OCI-LY7 (cell line): ENCODE results near the gene ASCC2.
"Not testable (repeated sequence)": the region's sequence is repeated elsewhere in the genome, so short reads cannot be mapped to it uniquely, and the experiment has no call there.

Experiments used
- EZH2phosphoT487 ChIP-seq: fragments of 200-600 bp; sonication (generic); IDR thresholded peaks from 2 replicates; pipeline ENCODE4 v1.6.1; 2018; ENCODE audit warnings: low read depth, borderline replicate concordance, mild to moderate bottlenecking, mixed run types, antibody characterized with exemption, low read length, moderate library complexity, mixed read lengths
- TF ChIP-seq, protein P1 (sequence below): fragments of 200-600 bp; sonication (generic); conservative IDR thresholded peaks from 2 replicates; pipeline ENCODE4 v1.5.1; 2014; ENCODE audit warnings: mild to moderate bottlenecking, antibody characterized with exemption, low read length, moderate library complexity, mixed read lengths

DNA sequence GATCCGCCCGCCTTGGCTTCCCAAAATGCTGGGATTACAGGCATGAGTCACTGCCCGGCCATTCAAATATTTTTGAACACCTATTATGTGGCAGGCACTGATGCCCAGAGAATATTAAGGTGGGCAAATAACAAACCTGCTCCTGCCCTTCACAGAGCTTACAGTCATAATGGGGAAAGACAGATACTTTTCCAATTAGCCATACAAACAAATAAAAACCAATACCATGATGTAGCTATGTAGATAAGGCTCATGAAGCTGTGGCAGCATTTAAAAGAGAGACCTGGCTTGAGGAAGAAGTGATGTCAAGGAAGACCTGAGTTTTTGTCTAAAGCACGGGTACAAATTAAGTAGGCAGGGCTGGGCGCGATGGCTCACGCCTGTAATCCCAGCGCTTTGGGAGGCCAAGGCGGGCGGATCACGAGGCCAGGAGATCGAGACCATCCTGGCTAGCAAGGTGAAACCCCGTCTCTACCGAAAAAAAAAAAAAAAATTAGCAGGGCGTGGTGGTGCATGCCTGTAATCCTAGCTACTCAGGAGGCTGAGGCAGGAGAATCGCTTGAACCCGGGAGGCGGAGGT, 1.2 kb downstream of the ASCC2 start:
- TF ChIP-seq, protein P1, sequence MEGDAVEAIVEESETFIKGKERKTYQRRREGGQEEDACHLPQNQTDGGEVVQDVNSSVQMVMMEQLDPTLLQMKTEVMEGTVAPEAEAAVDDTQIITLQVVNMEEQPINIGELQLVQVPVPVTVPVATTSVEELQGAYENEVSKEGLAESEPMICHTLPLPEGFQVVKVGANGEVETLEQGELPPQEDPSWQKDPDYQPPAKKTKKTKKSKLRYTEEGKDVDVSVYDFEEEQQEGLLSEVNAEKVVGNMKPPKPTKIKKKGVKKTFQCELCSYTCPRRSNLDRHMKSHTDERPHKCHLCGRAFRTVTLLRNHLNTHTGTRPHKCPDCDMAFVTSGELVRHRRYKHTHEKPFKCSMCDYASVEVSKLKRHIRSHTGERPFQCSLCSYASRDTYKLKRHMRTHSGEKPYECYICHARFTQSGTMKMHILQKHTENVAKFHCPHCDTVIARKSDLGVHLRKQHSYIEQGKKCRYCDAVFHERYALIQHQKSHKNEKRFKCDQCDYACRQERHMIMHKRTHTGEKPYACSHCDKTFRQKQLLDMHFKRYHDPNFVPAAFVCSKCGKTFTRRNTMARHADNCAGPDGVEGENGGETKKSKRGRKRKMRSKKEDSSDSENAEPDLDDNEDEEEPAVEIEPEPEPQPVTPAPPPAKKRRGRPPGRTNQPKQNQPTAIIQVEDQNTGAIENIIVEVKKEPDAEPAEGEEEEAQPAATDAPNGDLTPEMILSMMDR, result not testable (repeated sequence)
- TF ChIP-seq EZH2phosphoT487, result not testable (repeated sequence)
